ENCODE measurements around the gene ANKRD10.

The ANKRD10 gene

DNA sequence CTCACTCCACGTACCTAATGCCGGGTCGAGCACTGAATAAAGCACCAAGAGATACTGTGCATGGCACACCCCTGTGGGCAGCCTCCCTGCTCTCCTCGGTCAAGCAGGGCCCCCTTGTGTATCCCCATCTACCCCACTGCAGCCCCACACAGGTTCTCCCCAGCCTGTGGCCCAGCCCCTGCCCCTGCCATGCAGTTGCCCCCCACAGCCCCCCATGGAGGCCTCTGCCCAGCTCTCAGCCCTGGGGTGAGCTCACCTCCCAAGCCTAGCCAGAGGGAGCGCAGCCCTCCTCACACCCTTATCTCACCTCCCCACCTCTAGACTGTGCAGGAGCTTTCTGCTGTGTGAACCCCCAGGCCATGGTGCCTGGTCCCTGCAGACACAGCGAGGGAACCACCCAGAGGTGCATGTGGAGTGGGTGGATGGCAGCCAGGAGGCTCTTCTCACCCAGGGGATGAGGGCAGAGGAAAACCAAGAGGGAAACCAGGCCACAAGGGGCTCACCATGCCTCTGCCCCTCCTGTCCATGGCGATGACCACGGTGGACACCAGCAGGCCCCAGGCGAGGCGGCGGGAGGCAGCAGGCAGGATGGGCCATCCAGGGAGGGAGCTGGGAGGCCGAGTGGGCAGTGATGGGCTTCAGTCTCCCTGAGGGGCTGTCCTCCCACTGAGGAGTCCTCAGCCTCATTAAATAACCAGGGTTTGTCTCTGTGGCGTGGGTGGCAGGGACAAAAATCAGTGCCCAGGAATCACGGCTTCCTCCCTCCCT is 83.2 kb downstream of the ANKRD10 start:
- TF ChIP-seq GATA3 (IDR thresholded peaks at IDR 0.05; ENCODE audit: low read depth, low read length) (no peak), GATA2 (IDR thresholded peaks at IDR 0.05; ENCODE audit: low read depth, low read length) (no peak)

DNA sequence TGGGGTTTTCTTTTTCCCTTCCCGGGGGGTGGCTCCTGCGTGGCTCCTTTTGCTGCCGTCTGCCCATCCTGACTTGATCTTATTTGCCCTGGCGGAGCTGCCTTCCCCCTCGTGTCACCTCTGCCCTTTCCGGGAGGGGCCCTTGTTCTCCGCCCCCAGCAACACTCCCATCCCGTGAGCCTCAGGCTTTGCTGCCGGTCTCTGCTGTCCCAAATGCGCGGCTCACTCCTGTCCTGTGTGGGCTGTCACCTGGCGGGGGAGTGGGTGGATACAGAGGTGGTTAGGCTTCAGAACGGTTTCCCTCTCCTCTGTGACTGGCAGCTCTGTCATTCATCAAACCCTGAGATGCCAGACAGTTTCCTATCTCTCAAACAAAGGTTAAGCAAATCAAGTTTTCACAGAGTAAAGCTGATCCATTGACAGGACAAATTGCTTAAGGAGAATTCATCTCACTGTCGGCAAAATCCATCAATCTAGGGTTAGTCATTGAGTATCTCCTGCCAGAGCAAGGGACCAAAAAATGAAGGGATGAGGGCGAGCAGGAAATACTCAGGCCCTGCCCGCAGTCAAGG is 84.0 kb downstream of the ANKRD10 start:
- TF ChIP-seq GATA3 (IDR thresholded peaks at IDR 0.05; ENCODE audit: low read depth, low read length) (no peak), GATA2 (IDR thresholded peaks at IDR 0.05; ENCODE audit: low read depth, low read length) (no peak)

DNA sequence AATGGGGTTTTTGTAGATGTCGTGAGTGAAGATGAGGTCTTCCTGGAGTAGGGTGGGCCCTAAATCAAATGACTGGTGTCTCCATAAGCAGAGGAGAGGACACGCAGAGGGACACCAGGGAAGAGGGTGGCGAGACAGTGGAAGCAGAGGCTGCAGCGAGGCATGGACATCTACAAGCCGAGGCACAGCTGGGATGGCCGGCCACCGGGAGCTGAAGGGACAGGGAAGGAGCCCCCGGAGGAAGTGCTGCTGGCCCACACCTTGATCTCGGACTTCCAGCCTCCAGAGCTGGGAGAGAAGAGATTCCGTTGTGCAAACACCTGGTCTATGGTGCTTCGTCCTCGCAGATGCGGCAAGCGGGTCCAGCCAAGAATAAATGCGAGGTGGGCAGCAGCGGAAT is 84.5 kb downstream of the ANKRD10 start:
- TF ChIP-seq GATA2 (IDR thresholded peaks at IDR 0.05; ENCODE audit: low read depth, low read length) (no peak), GATA3 (IDR thresholded peaks at IDR 0.05; ENCODE audit: low read depth, low read length) (no peak)

DNA sequence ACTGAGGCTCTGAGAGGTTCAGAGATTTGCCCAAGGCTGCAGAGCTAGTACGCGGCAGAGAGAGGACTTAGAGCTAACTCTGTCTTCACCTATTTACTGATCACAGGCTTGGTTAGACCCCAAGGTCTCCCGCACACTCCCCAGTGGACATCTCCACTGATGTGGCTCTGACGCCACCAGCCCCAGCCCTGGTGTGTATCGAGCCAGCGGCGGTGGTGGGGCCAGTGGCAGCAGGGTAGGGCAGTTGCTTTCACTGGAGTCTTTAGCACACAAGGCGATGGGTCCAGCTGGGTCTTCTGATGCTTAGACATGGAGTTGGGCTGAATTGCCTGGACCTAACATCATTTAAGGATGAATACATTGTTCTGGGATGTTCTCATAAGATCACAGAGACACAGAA is 85.4 kb downstream of the ANKRD10 start:
- TF ChIP-seq GATA3 (IDR thresholded peaks at IDR 0.05; ENCODE audit: low read depth, low read length) (no peak), GATA2 (IDR thresholded peaks at IDR 0.05; ENCODE audit: low read depth, low read length) (no peak)

DNA sequence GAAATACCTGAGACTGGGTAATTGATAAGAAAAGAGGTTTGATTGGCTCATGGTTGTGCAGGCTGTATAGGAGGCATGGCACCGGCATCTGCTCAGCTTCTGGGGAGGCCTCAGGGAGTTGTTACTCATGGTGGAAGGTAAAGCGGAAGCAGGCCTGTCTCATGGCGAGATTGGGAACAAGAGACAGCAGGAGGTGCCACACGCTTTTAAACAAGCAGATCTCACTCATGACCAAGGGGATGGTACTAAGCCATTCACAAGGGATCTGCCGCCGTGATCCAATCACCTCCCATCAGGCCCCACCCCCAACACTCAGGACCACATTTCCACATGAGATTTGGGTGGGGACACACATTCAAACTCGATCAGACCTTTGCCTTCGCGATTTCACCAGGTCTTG is 86.2 kb downstream of the ANKRD10 start:
- TF ChIP-seq GATA2 (IDR thresholded peaks at IDR 0.05; ENCODE audit: low read depth, low read length) (no peak), GATA3 (IDR thresholded peaks at IDR 0.05; ENCODE audit: low read depth, low read length) (no peak)

Measured in SH-SY5Y (cell line).